Peyer's patch (tissue), 4 donors: ENCODE measurements around the gene PPP6R3.

Experiments
- POLR2A ChIP-seq, 2 donors: fragments of 450-650 bp; IDR thresholded peaks; one replicate each; pipeline ENCODE4 v1.5.1; 2017; ENCODE audit warnings: antibody characterized with exemption in 2 of 2, mild to moderate bottlenecking in 2 of 2, moderate library complexity in 2 of 2
- TF ChIP-seq, protein P1 (sequence below), 6 experiments: fragments of 450-650 bp in 4 of 6; fragments of 200-600 bp in 2 of 6; sonication (generic) in 1 of 6; IDR thresholded peaks; one replicate each; pipeline ENCODE4 v1.5.1; 2017 to 2019; ENCODE audit warnings: antibody characterized with exemption in 6 of 6, mild to moderate bottlenecking in 3 of 6, moderate library complexity in 1 of 6

GRCh38 chr11:68424101-68424632 lies 36.4 kb upstream of the PPP6R3 start:
- TF ChIP-seq, protein P1, sequence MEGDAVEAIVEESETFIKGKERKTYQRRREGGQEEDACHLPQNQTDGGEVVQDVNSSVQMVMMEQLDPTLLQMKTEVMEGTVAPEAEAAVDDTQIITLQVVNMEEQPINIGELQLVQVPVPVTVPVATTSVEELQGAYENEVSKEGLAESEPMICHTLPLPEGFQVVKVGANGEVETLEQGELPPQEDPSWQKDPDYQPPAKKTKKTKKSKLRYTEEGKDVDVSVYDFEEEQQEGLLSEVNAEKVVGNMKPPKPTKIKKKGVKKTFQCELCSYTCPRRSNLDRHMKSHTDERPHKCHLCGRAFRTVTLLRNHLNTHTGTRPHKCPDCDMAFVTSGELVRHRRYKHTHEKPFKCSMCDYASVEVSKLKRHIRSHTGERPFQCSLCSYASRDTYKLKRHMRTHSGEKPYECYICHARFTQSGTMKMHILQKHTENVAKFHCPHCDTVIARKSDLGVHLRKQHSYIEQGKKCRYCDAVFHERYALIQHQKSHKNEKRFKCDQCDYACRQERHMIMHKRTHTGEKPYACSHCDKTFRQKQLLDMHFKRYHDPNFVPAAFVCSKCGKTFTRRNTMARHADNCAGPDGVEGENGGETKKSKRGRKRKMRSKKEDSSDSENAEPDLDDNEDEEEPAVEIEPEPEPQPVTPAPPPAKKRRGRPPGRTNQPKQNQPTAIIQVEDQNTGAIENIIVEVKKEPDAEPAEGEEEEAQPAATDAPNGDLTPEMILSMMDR (IDR thresholded peaks at IDR 0.05) = no peak
- TF ChIP-seq POLR2A (IDR thresholded peaks at IDR 0.05) = no peak
